ENCODE measurements around the gene NEDD8.

GRCh38 chr14:24273422-24273998 lies 41.3 kb upstream of the NEDD8 start:
- TF ChIP-seq CTCF (IDR thresholded peaks at IDR 0.05; ENCODE audit: poor library complexity, severe bottlenecking) = peak; percentile 33
- no peak for TF ChIP-seq POLR2AphosphoS5 (IDR thresholded peaks at IDR 0.05)
- TF ChIP-seq SMC3 (conservative IDR thresholded peaks at IDR 0.05; ENCODE audit: poor library complexity) = no peak
- TF ChIP-seq REST (IDR thresholded peaks at IDR 0.05; ENCODE audit: borderline replicate concordance) = no peak
- no peak for TF ChIP-seq EP300 (conservative IDR thresholded peaks at IDR 0.05; ENCODE audit: poor library complexity, severe bottlenecking)
